Skeletal muscle satellite cell (primary cell): ENCODE data around the gene WDSUB1.

Source experiments
- H3K27me3 ChIP-seq: 2 replicates; pipeline ENCODE4 v1.7.0; 2013; ENCODE audit warnings: low read length; ENCODE audit not compliant: control insufficient read depth, insufficient read depth
- H3K36me3 ChIP-seq: 2 replicates; pipeline ENCODE4 v1.7.0; 2013; ENCODE audit warnings: mild to moderate bottlenecking, control low read depth, low read length; ENCODE audit not compliant: insufficient read depth
- H3K4me1 ChIP-seq: 2 replicates; pipeline ENCODE4 v1.7.0; 2013; ENCODE audit warnings: low read length; ENCODE audit not compliant: control insufficient read depth, insufficient read depth
- H3K4me2 ChIP-seq: 2 replicates; pipeline ENCODE4 v1.7.0; 2013; ENCODE audit warnings: mild to moderate bottlenecking, low read length
- H3K4me3 ChIP-seq: 2 replicates; pipeline ENCODE4 v1.7.0; 2013; ENCODE audit warnings: low read length
- H3K9ac ChIP-seq: 2 replicates; pipeline ENCODE4 v1.7.0; 2013; ENCODE audit warnings: mild to moderate bottlenecking, low read depth, low read length, moderate library complexity
- H3K9me3 ChIP-seq: replicated peaks from 2 replicates; pipeline ENCODE4 v1.7.0; 2013; ENCODE audit warnings: mild to moderate bottlenecking, control low read depth, low read length

WDSUB1 gene

GRCh38 chr2:159262904-159263303 lies 23.6 kb downstream of the WDSUB1 start:
- peaks cover 11% of the 10 kb centered on the region for H3K4me1 ChIP-seq
- H3K27me3 ChIP-seq = no peaks in the 10 kb centered on the region
- H3K4me2 ChIP-seq = no peak overlapping the region
- no peak overlapping the region for H3K4me3 ChIP-seq
- H3K9ac ChIP-seq = no peak overlapping the region
- no peaks in the 10 kb centered on the region for H3K9me3 ChIP-seq
- no peaks in the 10 kb centered on the region for H3K36me3 ChIP-seq

- no peak overlapping the region for H3K4me3 ChIP-seq
- no peaks in the 10 kb centered on the region for H3K9me3 ChIP-seq
- H3K4me1 ChIP-seq = peaks cover 9% of the 10 kb centered on the region
- no peaks in the 10 kb centered on the region for H3K36me3 ChIP-seq
- no peak overlapping the region for H3K9ac ChIP-seq
- H3K4me2 ChIP-seq = no peak overlapping the region
- H3K27me3 ChIP-seq = no peaks in the 10 kb centered on the region
Measured at GRCh38 chr2:159262226-159262625, 24.3 kb downstream of the WDSUB1 start.

- H3K9ac ChIP-seq = no peak overlapping the region
- no peak overlapping the region for H3K4me2 ChIP-seq
- no peaks in the 10 kb centered on the region for H3K27me3 ChIP-seq
- H3K4me1 ChIP-seq = peaks cover 9% of the 10 kb centered on the region
- H3K4me3 ChIP-seq = no peak overlapping the region
- no peaks in the 10 kb centered on the region for H3K9me3 ChIP-seq
- H3K36me3 ChIP-seq = no peaks in the 10 kb centered on the region
Measured at GRCh38 chr2:159256159-159256558, 30.3 kb downstream of the WDSUB1 start.

- H3K36me3 ChIP-seq = no peaks in the 10 kb centered on the region
- no peaks in the 10 kb centered on the region for H3K27me3 ChIP-seq
- no peak overlapping the region for H3K4me3 ChIP-seq
- no peak overlapping the region for H3K9ac ChIP-seq
- peaks cover 15% of the 10 kb centered on the region for H3K4me1 ChIP-seq
- H3K9me3 ChIP-seq = no peaks in the 10 kb centered on the region
- no peak overlapping the region for H3K4me2 ChIP-seq
Measured at GRCh38 chr2:159252905-159253304, 33.6 kb downstream of the WDSUB1 start.

- peaks cover 15% of the 10 kb centered on the region for H3K4me1 ChIP-seq
- H3K27me3 ChIP-seq = no peaks in the 10 kb centered on the region
- no peaks in the 10 kb centered on the region for H3K9me3 ChIP-seq
- no peak overlapping the region for H3K4me2 ChIP-seq
- no peak overlapping the region for H3K9ac ChIP-seq
- no peaks in the 10 kb centered on the region for H3K36me3 ChIP-seq
- no peak overlapping the region for H3K4me3 ChIP-seq
Measured at GRCh38 chr2:159251296-159252173, 35.0 kb downstream of the WDSUB1 start.

GRCh38 chr2:159249990-159250715 lies 36.4 kb downstream of the WDSUB1 start:
- H3K27me3 ChIP-seq = no peaks in the 10 kb centered on the region
- H3K9me3 ChIP-seq = no peaks in the 10 kb centered on the region
- H3K4me1 ChIP-seq = peaks cover 15% of the 10 kb centered on the region
- peak overlapping the region; percentile 64 for H3K4me2 ChIP-seq
- H3K4me3 ChIP-seq = peak overlapping the region; percentile 29
- H3K9ac ChIP-seq = peak overlapping the region; percentile 38
- peaks cover 3% of the 10 kb centered on the region for H3K36me3 ChIP-seq

- H3K9me3 ChIP-seq = no peaks in the 10 kb centered on the region
Measured at GRCh38 chr2:159246325-159246988, 40.0 kb downstream of the WDSUB1 start.

GRCh38 chr2:159243529-159243928 lies 43.0 kb downstream of the WDSUB1 start:
- no peaks in the 10 kb centered on the region for H3K27me3 ChIP-seq
- no peaks in the 10 kb centered on the region for H3K9me3 ChIP-seq
- no peak overlapping the region for H3K9ac ChIP-seq
- H3K4me2 ChIP-seq = no peak overlapping the region
- H3K4me3 ChIP-seq = no peak overlapping the region
- H3K36me3 ChIP-seq = peaks cover 6% of the 10 kb centered on the region
- H3K4me1 ChIP-seq = no peaks in the 10 kb centered on the region

More at GRCh38 chr2:159246325-159246988, 40.0 kb downstream of the WDSUB1 start:
- H3K27me3 ChIP-seq = no peaks in the 10 kb centered on the region
- H3K4me3 ChIP-seq = no peak overlapping the region
- no peak overlapping the region for H3K9ac ChIP-seq
- H3K4me1 ChIP-seq = peaks cover 15% of the 10 kb centered on the region
- peaks cover 6% of the 10 kb centered on the region for H3K36me3 ChIP-seq
- no peak overlapping the region for H3K4me2 ChIP-seq

GRCh38 chr2:159234868-159235267 lies 51.6 kb downstream of the WDSUB1 start:
- Histone ChIP-seq H3K36me3 (peaks cover 22% of the 10 kb centered on the region), H3K27me3 (no peaks in the 10 kb centered on the region), H3K4me2 (no peak overlapping the region), H3K9me3 (no peaks in the 10 kb centered on the region), H3K4me1 (peaks cover 9% of the 10 kb centered on the region), H3K9ac (no peak overlapping the region), H3K4me3 (no peak overlapping the region)

GRCh38 chr2:159232456-159233170 lies 53.9 kb downstream of the WDSUB1 start:
- Histone ChIP-seq H3K4me3 (no peak overlapping the region), H3K4me2 (no peak overlapping the region), H3K9me3 (no peaks in the 10 kb centered on the region), H3K27me3 (no peaks in the 10 kb centered on the region), H3K4me1 (peaks cover 21% of the 10 kb centered on the region), H3K36me3 (peaks cover 32% of the 10 kb centered on the region), H3K9ac (no peak overlapping the region)
